Thoracic aorta (tissue), 2 donors: ENCODE data around the gene RNF166. TPM values are rescaled to one million over a fixed set of nuclear protein-coding genes. Genes with fewer than 3 reads are reported as not detected.

Source experiments
- ATAC-seq: fragments of 150-250 bp; one replicate; pipeline ENCODE4 v1.8.0; 2017; ENCODE audit warnings: low read depth; ENCODE audit not compliant: insufficient number of reproducible peaks, low FRiP score
- DNase-seq: peaks from one replicate; pipeline ENCODE4 v3.0.0-alpha.2; 2020; ENCODE audit warnings: low spot score
- H3K27ac ChIP-seq, 2 donors: fragments of 200-600 bp; sonication (generic); 1 replicate in 1 of 2; 2 replicates in 1 of 2; pipeline ENCODE4 v1.5.1; 2016; ENCODE audit warnings: mild to moderate bottlenecking in 2 of 2, moderate library complexity in 2 of 2
- H3K27me3 ChIP-seq: fragments of 200-600 bp; sonication (generic); replicated peaks from 2 replicates; pipeline ENCODE4 v1.6.0; 2016; ENCODE audit warnings: mild to moderate bottlenecking; ENCODE audit not compliant: insufficient read depth
- H3K36me3 ChIP-seq: fragments of 200-600 bp; sonication (generic); one replicate; pipeline ENCODE4 v1.5.1; 2016
- H3K4me1 ChIP-seq, 2 donors: fragments of 200-600 bp; sonication (generic); 1 replicate in 1 of 2; 2 replicates in 1 of 2; pipeline versions ENCODE4 v1.5.1 to v1.6.0; 2016; ENCODE audit warnings: low read depth in 2 of 2, mild to moderate bottlenecking in 1 of 2; ENCODE audit not compliant: control insufficient read depth in 1 of 2
- H3K4me3 ChIP-seq: fragments of 200-600 bp; sonication (generic); 2 replicates; pipeline ENCODE4 v1.5.1; 2016; ENCODE audit warnings: mild to moderate bottlenecking
- H3K9me3 ChIP-seq: fragments of 200-600 bp; sonication (generic); 2 replicates; pipeline ENCODE4 v1.5.1; 2016
- total RNA-seq, 2 donors: library from RNA; depleted of rRNA; stranded (reverse); fragments of >200 nt; gene quantifications; one replicate each; pipeline versions ENCODE4 v1.1.0 to v1.2.3, GENCODE V29; 2016
- TF ChIP-seq, protein P1 (sequence below): fragments of 200-600 bp; sonication (generic); IDR thresholded peaks from one replicate; pipeline ENCODE4 v1.5.1; 2019; ENCODE audit warnings: antibody characterized with exemption

Gene RNF166
- total RNA-seq, 2 donors from 2014 or later = 20.7 to 36.6 TPM

DNA sequence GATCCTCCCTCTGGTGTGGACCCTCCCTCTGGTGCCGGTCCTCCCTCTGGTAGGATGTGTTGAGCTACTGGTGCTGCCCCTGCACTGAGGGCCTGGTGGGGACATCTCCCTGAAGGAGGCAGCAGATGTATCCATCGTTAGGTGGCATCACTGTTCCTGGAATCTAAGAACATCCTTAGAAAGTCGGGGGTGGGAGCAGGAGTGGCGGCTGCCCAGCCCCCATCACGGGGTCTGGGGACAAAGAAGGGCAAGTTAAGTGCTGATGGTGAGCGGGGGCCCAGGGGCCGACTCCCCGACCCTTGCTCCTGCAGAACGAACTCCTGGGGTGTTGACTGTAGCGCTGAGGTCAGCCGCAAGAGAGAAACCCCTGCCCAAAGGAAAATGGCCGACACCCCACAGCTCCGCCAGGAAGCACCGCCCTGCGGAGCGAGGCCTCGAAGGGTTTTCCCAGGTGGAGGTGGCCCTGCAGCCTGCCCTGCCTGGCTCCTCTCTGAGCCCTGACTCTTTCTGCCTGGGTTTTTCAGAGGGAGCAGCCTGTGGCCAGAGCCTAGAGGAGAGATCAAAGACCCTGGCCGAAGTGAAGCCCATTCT lies 5.6 kb upstream of the RNF166 start:
- DNase-seq (no peak), ATAC-seq (no peak)
- peaks cover 14% of the 10 kb centered on the region for H3K36me3 ChIP-seq
- H3K4me1 ChIP-seq = peaks cover 6 to 10% of the 10 kb centered on the region in 2 donors
- no peaks in the 10 kb centered on the region for H3K27me3 ChIP-seq
- TF ChIP-seq, protein P1, sequence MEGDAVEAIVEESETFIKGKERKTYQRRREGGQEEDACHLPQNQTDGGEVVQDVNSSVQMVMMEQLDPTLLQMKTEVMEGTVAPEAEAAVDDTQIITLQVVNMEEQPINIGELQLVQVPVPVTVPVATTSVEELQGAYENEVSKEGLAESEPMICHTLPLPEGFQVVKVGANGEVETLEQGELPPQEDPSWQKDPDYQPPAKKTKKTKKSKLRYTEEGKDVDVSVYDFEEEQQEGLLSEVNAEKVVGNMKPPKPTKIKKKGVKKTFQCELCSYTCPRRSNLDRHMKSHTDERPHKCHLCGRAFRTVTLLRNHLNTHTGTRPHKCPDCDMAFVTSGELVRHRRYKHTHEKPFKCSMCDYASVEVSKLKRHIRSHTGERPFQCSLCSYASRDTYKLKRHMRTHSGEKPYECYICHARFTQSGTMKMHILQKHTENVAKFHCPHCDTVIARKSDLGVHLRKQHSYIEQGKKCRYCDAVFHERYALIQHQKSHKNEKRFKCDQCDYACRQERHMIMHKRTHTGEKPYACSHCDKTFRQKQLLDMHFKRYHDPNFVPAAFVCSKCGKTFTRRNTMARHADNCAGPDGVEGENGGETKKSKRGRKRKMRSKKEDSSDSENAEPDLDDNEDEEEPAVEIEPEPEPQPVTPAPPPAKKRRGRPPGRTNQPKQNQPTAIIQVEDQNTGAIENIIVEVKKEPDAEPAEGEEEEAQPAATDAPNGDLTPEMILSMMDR = no peak
- H3K27ac ChIP-seq = no peak overlapping the region
- H3K9me3 ChIP-seq = no peaks in the 10 kb centered on the region
- H3K4me3 ChIP-seq = no peak overlapping the region

DNA sequence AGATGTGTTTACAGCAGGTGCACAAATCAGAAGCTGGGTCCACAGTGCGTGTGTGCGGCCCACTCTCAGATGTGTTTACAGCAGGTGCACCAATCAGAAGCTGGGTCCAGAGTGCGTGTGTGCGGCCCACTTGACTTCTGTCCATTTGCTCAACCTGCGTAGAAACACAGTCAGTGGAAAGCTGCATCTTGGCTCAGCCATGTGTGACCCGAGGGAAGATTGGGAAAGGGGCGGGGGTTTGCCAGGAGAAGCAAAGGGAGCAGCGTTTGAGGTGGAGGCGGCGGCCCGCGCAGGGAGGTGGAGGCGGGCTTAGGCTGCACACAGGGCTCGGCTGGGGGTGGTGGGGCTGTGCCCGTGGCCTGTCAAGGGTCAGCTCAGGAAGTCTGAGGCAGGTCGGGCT lies 4.3 kb upstream of the RNF166 start:
- H3K4me1 ChIP-seq = peaks cover 6 to 14% of the 10 kb centered on the region in 2 donors
- no peak overlapping the region for H3K27ac ChIP-seq
- no peaks in the 10 kb centered on the region for H3K9me3 ChIP-seq
- peaks cover 3% of the 10 kb centered on the region for H3K36me3 ChIP-seq
- TF ChIP-seq, protein P1 = no peak
- DNase-seq (no peak), ATAC-seq (no peak)
- no peaks in the 10 kb centered on the region for H3K27me3 ChIP-seq
- no peak overlapping the region for H3K4me3 ChIP-seq

DNA sequence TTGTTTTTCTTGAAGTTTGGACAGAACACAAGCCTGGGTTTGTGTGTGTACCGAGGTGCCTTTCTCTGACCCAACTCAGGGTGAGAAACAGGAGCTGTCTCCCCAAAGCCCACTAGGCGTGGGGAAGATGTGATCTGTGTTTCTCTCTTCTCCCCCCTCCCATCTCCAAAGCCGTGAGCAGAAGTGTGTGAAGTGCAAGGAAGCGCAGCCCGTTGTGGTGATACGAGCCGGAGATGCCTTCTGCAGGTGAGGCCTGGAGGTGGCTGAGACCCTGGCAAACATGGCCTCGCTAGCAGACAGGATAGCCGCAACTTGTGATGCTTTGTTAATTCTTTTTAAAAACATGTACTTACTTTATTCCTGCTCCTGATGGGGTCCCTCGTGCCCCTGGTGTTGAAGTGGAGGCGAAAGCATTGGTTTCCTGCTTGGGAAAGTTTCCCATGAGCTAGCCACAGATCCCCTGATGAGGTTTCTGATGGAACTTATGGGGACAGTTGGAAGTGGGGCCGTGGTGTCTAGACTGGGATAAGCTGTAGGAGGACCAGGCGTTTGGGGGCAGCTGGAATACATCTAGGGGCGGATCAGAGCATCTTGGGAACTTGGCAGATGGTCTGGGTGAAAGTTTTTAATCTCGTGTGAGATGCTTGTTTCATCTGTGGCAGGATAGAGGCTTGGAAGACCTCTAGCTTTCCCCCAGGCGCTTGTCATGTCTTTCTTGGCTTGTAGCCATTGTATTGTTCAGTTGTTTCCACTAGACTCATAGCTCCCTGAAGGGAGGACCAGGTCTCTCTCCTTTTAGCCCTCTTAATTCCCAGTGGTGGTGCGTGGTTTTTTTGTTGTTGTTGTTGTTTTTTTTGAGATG lies 988 bp upstream of the RNF166 start:
- peak overlapping the region; percentile 62 to 63 for H3K27ac ChIP-seq
- ATAC-seq = no peak
- H3K4me3 ChIP-seq = peak overlapping the region; percentile 99
- H3K27me3 ChIP-seq = no peaks in the 10 kb centered on the region
- DNase-seq = no peak
- H3K9me3 ChIP-seq = no peaks in the 10 kb centered on the region
- peaks cover 2% of the 10 kb centered on the region for H3K36me3 ChIP-seq
- TF ChIP-seq, protein P1 = no peak
- H3K4me1 ChIP-seq = peaks cover 21 to 29% of the 10 kb centered on the region in 2 donors

DNA sequence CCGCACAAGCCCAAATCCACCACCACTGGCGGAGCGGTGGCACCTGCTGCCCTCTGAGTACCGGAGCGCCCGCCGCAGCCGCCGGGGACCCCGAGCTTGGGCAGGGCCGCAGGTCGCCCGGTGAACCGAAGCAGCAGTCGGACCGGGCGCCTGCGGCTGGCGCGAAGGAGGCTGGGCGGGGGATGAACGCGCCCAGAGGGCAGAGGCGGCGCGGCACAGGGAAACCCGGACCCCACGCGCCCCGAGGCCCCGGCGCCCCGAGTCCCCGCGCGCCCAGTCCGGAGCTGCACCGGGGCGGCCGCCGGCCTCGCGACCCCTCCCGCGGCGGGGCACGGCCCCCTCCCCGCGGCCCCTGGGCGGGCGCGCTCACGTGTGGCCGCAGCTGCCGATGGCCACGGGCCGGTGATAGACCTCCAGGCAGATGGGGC lies 393 bp downstream of the RNF166 start:
- Histone ChIP-seq H3K27me3 (no peaks in the 10 kb centered on the region), H3K4me3 (peak overlapping the region; percentile 99), H3K4me1 (peaks cover 24 to 35% of the 10 kb centered on the region in 2 donors), H3K36me3 (peaks cover 2% of the 10 kb centered on the region), H3K9me3 (no peaks in the 10 kb centered on the region), H3K27ac (peak overlapping the region; percentile 51 to 62)
- DNase-seq (no peak), ATAC-seq (peak; percentile 20)
- TF ChIP-seq, protein P1 = no peak

DNA sequence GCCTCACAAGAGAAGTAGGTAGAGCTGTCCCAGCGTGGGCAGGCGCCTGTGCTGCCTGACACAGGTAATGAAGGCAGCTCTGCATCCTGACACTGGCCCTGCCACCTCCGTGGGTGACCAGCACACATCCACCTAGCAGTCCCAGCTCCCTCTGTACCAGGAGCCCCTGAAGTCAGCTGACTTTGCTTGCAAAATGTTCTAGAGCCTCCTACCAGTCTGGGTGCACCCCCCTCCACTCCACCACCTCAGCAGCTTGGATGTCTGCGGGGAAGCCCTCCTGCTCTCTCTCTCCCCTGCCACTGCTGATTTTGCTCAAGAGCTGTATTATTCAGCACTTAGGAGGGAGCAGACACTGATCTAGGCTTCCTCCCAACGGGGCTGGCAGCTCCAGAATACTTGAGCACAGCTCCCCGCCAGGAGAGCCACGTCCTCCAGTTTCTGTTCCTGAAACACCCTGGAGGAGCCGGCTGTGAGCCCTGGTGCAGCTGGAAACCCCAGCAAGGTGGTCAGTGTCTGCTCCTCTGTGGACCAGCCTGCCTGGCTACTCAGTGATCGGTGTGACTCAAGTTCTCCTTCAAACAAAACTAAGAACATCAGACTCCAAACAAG lies 1.0 kb downstream of the RNF166 start:
- no peaks in the 10 kb centered on the region for H3K9me3 ChIP-seq
- H3K4me1 ChIP-seq = peaks cover 24 to 35% of the 10 kb centered on the region in 2 donors
- H3K27ac ChIP-seq = peak overlapping the region; percentile 51 to 62
- H3K27me3 ChIP-seq = no peaks in the 10 kb centered on the region
- ATAC-seq (no peak), DNase-seq (no peak)
- H3K4me3 ChIP-seq = peak overlapping the region; percentile 99
- peaks cover 2% of the 10 kb centered on the region for H3K36me3 ChIP-seq
- TF ChIP-seq, protein P1 = no peak
